ENCODE measurements around the gene PSMD4.

- TF ChIP-seq POLR2A (IDR thresholded peaks at IDR 0.05): no peak
- TF ChIP-seq CTCF (IDR thresholded peaks at IDR 0.05): no peak
Observed at GRCh38 chr1:151312826-151313225, 58.3 kb downstream of the PSMD4 start.

Measured in thyroid gland (tissue), 4 donors.